GM18526 (cell line): ENCODE results near the gene HSP90AB1.
A peak's percentile ranks its signal among the peaks of the same experiment; 100 is the strongest.

Experiments used
- POLR2A ChIP-seq: IDR thresholded peaks from 3 replicates; pipeline ENCODE4 v1.6.1; 2011; ENCODE audit not compliant: insufficient read length; ENCODE audit errors: extremely low read depth

HSP90AB1 gene

GRCh38 chr6:44237813-44238433 lies 9.0 kb upstream of the HSP90AB1 start:
- TF ChIP-seq POLR2A: no peak

DNA sequence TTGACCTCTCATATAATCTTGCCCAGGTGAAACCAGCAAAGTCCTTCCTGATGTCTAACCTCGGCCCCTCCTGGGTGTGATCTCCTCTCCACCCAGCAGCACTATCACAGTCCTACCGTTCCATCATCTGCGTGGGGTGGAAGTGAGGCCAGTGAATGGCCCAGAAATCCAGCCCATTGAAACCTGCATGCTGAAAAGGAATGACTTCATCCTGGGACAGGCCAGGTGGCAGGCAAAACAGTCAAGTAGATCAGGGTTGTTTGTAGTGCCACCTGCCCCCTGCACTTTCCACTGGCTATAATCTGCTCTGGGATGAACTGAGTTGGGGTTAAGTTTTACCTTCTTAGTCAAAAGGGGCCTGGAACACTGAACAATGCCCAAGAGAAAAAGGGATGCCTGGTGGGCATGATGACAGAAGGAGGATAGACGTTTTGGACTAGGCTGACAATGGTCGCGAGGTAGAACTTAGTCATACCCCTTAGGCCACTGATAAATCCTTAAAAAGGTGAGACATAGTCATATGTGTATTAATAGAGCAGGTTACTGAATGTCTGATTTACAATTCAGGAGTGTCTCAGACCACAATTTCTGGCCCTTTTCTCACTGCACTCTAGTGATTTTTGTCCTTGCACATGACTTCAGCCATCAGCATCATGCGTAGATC lies 8.1 kb upstream of the HSP90AB1 start:
- TF ChIP-seq POLR2A: no peak

DNA sequence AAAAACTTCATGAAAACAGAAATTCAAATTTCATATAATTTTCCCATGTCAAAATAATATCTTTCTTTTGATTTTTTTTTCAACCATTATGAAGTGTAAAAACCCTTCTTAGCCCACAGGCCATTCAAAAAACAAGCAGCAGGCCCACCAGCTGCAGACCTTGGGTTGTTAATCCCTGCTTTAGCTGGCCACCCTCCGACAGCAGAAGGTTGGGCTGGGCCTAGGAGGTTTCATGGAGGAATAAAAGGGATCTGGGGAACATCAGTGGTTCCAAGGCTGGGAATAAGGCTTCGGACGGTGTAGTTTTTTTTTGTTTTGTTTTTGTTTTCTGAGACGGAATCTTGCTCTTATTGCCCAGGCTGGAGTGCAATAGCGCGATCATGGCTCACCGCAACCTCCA lies 3.6 kb upstream of the HSP90AB1 start:
- no peak for TF ChIP-seq POLR2A

DNA sequence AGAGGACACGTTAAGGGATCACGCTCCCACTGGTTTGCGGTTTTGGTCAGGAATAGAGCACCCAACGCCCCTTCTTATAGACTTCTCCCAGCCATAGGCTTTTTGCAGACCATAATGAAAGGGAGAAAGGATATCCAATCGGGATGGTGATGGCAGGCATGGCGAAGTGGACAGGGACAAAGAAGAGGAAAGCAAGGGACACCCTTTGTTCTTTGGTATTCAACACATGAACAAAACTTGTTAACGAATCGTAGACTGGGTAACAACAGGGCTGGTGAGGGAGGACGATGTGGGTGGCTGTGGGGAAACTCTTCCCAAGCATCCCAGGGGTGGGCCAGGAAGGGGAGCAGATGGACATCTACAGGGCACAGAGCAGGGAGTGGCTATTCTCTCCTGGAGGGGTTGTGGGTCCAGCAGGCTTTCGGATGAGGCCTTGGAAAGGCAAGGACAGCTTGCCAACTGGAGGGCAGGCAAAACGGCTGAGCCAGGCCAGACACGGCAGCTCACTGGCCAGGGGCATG lies 1.4 kb upstream of the HSP90AB1 start:
- no peak for TF ChIP-seq POLR2A

DNA sequence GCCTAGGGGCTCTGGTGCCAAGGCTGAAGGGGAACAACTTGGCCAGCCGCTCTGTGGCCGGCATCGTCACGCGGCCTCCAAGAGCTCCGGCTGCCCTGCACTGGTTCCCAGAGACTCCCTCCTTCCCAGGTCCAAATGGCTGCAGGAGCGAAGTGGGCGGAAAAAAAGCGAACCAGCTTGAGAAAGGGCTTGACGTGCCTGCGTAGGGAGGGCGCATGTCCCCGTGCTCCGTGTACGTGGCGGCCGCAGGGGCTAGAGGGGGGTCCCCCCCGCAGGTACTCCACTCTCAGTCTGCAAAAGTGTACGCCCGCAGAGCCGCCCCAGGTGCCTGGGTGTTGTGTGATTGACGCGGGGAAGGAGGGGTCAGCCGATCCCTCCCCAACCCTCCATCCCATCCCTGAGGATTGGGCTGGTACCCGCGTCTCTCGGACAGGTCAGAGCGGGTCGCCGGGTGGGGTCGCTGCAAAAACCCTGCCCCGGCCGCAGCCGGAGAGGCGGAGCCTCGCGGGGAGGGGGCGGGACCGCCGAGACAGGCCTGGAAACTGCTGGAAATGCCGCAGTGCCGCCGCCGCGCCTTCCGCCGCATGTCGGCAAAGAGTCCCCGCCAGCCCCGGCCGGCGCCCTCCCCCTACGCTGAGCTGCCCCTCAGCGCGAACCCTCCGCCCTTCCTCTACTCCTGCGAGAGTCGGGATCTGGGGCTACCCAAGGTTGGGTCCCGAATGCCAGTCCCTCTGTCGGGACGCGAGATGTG lies 814 bp upstream of the HSP90AB1 start:
- TF ChIP-seq POLR2A: no peak

GRCh38 chr6:44247338-44248302 lies 719 bp downstream of the HSP90AB1 start:
- TF ChIP-seq POLR2A: peak; percentile 31

GRCh38 chr6:44248579-44248978 lies 1.7 kb downstream of the HSP90AB1 start:
- no peak for TF ChIP-seq POLR2A

- no peak for TF ChIP-seq POLR2A
Observed at GRCh38 chr6:44249082-44249748, 2.3 kb downstream of the HSP90AB1 start.

GRCh38 chr6:44250067-44250717 lies 3.3 kb downstream of the HSP90AB1 start:
- no peak for TF ChIP-seq POLR2A

DNA sequence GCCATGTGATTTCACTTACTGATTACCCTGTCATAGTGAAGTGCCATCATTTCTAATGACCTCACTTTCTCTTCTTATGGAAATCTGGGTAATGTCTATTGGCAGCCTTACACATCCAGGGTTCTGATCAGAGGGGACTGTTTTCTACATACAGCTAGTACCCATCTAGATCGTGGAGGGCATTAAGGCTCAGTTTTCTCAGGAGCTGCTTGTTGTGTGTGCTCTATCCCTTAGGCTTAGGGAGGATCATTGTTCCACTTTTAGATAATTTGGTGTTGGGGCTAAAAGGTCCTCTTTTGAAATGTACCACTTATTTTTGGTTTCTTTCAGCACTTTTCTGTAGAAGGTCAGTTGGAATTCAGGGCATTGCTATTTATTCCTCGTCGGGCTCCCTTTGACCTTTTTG lies 3.8 kb downstream of the HSP90AB1 start:
- no peak for TF ChIP-seq POLR2A

DNA sequence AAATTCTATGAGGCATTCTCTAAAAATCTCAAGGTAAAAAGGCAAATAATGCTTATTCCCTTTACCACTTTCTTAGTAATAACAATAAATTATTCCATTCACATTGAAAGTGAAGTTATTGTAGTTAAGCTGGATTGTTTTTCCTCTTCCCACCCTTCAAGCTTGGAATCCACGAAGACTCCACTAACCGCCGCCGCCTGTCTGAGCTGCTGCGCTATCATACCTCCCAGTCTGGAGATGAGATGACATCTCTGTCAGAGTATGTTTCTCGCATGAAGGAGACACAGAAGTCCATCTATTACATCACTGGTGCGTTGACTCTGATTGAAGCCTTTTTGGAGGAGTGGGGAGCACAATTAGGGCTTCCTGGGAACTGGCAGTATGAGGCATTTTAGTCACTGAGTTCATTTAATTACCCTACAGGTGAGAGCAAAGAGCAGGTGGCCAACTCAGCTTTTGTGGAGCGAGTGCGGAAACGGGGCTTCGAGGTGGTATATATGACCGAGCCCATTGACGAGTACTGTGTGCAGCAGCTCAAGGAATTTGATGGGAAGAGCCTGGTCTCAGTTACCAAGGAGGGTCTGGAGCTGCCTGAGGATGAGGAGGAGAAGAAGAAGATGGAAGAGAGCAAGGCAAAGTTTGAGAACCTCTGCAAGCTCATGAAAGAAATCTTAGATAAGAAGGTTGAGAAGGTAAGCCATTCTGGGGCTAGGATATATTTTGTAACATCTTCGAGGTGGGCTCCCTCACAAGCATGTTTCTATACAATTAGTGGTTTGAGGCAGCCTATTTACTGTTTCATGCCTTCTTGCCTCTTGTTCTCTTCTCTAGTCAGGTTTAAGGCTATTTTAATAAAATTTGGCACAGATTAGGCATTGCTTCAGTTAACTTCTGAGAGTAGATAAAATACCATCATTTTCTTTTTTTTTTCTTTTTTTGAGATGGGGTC lies 4.9 kb downstream of the HSP90AB1 start:
- no peak for TF ChIP-seq POLR2A

DNA sequence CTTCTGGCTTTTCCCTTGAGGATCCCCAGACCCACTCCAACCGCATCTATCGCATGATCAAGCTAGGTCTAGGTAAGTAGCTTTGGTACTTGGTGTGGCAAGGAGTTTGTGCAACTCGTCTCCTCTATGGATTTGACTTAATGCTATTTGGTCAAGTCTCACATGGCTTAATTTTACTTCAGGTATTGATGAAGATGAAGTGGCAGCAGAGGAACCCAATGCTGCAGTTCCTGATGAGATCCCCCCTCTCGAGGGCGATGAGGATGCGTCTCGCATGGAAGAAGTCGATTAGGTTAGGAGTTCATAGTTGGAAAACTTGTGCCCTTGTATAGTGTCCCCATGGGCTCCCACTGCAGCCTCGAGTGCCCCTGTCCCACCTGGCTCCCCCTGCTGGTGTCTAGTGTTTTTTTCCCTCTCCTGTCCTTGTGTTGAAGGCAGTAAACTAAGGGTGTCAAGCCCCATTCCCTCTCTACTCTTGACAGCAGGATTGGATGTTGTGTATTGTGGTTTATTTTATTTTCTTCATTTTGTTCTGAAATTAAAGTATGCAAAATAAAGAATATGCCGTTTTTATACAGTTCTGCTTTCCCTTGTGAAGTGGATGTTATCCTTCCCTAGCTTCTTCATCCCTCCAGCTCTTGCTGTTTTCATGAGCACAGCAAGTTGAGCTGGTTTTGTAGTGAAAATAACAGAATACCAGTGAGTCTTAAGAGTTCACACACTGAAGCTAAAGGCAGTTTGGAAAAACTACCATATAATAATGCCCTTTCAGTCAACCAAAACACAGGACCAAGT lies 6.6 kb downstream of the HSP90AB1 start:
- no peak for TF ChIP-seq POLR2A
